Neural crest cell (in vitro differentiated cells): Measurements from ENCODE around the gene QPRT. TPM values are rescaled to one million over a fixed set of nuclear protein-coding genes. Genes with fewer than 3 reads are reported as not detected.
"Not testable (repeated sequence)": the region's sequence is repeated elsewhere in the genome, so short reads cannot be mapped to it uniquely, and the experiment has no call there.

Experiments
- DNase-seq: peaks from one replicate; pipeline ENCODE4 v3.0.0; 2021; ENCODE audit warnings: low read depth, mixed read lengths, low spot score
- H3K27ac Mint-ChIP-seq: one replicate; pipeline ENCODE4 v1.8.0; 2021; ENCODE audit warnings: mild to moderate bottlenecking, mixed read lengths; ENCODE audit not compliant: unreplicated experiment
- H3K27me3 Mint-ChIP-seq: 2 replicates; pipeline ENCODE4 v1.8.0; 2021; ENCODE audit warnings: low read depth, mild to moderate bottlenecking, mixed read lengths
- H3K36me3 Mint-ChIP-seq: 2 replicates; pipeline ENCODE4 v1.8.0; 2021; ENCODE audit warnings: low read depth, mild to moderate bottlenecking, mixed read lengths
- H3K4me1 Mint-ChIP-seq: 2 replicates; pipeline ENCODE4 v1.8.0; 2021; ENCODE audit warnings: mixed read lengths
- H3K4me3 Mint-ChIP-seq: one replicate; pipeline ENCODE4 v1.8.0; 2021; ENCODE audit warnings: mild to moderate bottlenecking, mixed read lengths
- H3K9me3 Mint-ChIP-seq: 2 replicates; pipeline ENCODE4 v1.8.0; 2021; ENCODE audit warnings: mixed read lengths
- total RNA-seq: library from RNA; stranded (reverse); gene quantifications from 2 replicates; pipeline ENCODE4 v1.2.1, GENCODE V29; 2021
- TF ChIP-seq, protein P1 (sequence below): fragments of 200-600 bp; sonication (generic); conservative IDR thresholded peaks from 2 replicates; pipeline ENCODE4 v1.5.0; 2021; ENCODE audit warnings: antibody characterized with exemption, mild to moderate bottlenecking

QPRT gene
- total RNA-seq, 1 donor from 2014 or later = 77.3 TPM

- TF ChIP-seq, protein P1, sequence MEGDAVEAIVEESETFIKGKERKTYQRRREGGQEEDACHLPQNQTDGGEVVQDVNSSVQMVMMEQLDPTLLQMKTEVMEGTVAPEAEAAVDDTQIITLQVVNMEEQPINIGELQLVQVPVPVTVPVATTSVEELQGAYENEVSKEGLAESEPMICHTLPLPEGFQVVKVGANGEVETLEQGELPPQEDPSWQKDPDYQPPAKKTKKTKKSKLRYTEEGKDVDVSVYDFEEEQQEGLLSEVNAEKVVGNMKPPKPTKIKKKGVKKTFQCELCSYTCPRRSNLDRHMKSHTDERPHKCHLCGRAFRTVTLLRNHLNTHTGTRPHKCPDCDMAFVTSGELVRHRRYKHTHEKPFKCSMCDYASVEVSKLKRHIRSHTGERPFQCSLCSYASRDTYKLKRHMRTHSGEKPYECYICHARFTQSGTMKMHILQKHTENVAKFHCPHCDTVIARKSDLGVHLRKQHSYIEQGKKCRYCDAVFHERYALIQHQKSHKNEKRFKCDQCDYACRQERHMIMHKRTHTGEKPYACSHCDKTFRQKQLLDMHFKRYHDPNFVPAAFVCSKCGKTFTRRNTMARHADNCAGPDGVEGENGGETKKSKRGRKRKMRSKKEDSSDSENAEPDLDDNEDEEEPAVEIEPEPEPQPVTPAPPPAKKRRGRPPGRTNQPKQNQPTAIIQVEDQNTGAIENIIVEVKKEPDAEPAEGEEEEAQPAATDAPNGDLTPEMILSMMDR = no peak
- Mint-ChIP-seq H3K36me3 (peaks cover 21% of the 10 kb centered on the region), H3K9me3 (no peaks in the 10 kb centered on the region), H3K27ac (peak overlapping the region; percentile 43), H3K27me3 (no peaks in the 10 kb centered on the region), H3K4me1 (peaks cover 18% of the 10 kb centered on the region), H3K4me3 (no peak overlapping the region)
- no peak for DNase-seq
Measured at GRCh38 chr16:29686740-29687332, 7.9 kb downstream of the QPRT start.

- no peaks in the 10 kb centered on the region for H3K9me3 Mint-ChIP-seq
- no peak overlapping the region for H3K4me3 Mint-ChIP-seq
- H3K27me3 Mint-ChIP-seq = no peaks in the 10 kb centered on the region
- TF ChIP-seq, protein P1 = no peak
- H3K27ac Mint-ChIP-seq = no peak overlapping the region
- peaks cover 18% of the 10 kb centered on the region for H3K4me1 Mint-ChIP-seq
- DNase-seq = no peak
- peaks cover 21% of the 10 kb centered on the region for H3K36me3 Mint-ChIP-seq
Measured at GRCh38 chr16:29687755-29688154, 8.8 kb downstream of the QPRT start.

- Mint-ChIP-seq H3K27me3 (no peaks in the 10 kb centered on the region), H3K9me3 (no peaks in the 10 kb centered on the region), H3K36me3 (peaks cover 21% of the 10 kb centered on the region), H3K4me3 (no peak overlapping the region), H3K4me1 (peaks cover 18% of the 10 kb centered on the region), H3K27ac (no peak overlapping the region)
- DNase-seq = no peak
- TF ChIP-seq, protein P1 = no peak
Measured at GRCh38 chr16:29688172-29688571, 9.2 kb downstream of the QPRT start.

GRCh38 chr16:29689490-29690351, 10.7 kb downstream of the QPRT start:
- Mint-ChIP-seq H3K36me3 (peaks cover 21% of the 10 kb centered on the region), H3K4me1 (peaks cover 18% of the 10 kb centered on the region)
- H3K4me3 Mint-ChIP-seq, H3K9me3 Mint-ChIP-seq, DNase-seq, H3K27ac Mint-ChIP-seq, H3K27me3 Mint-ChIP-seq: not testable (repeated sequence)

- not testable (repeated sequence) for DNase-seq, H3K27ac Mint-ChIP-seq, H3K4me1 Mint-ChIP-seq, H3K9me3 Mint-ChIP-seq, H3K27me3 Mint-ChIP-seq, H3K4me3 Mint-ChIP-seq
- H3K36me3 Mint-ChIP-seq = peaks cover 20% of the 10 kb centered on the region
Measured at GRCh38 chr16:29692606-29693005, 13.6 kb downstream of the QPRT start.

- no peak overlapping the region for H3K4me3 Mint-ChIP-seq
- TF ChIP-seq, protein P1 = no peak
- H3K27ac Mint-ChIP-seq = no peak overlapping the region
- DNase-seq = no peak
- H3K27me3 Mint-ChIP-seq = no peaks in the 10 kb centered on the region
- peaks cover 30% of the 10 kb centered on the region for H3K36me3 Mint-ChIP-seq
- no peaks in the 10 kb centered on the region for H3K9me3 Mint-ChIP-seq
- H3K4me1 Mint-ChIP-seq = no peaks in the 10 kb centered on the region
Measured at GRCh38 chr16:29694384-29695195, 15.6 kb downstream of the QPRT start.

- H3K27ac Mint-ChIP-seq, DNase-seq, H3K9me3 Mint-ChIP-seq, H3K27me3 Mint-ChIP-seq, H3K4me3 Mint-ChIP-seq, H3K4me1 Mint-ChIP-seq: not testable (repeated sequence)
- peaks cover 20% of the 10 kb centered on the region for H3K36me3 Mint-ChIP-seq
Measured at GRCh38 chr16:29695675-29696074, 16.7 kb downstream of the QPRT start.
